Measurements from ENCODE around the gene SLC15A1.

DNA sequence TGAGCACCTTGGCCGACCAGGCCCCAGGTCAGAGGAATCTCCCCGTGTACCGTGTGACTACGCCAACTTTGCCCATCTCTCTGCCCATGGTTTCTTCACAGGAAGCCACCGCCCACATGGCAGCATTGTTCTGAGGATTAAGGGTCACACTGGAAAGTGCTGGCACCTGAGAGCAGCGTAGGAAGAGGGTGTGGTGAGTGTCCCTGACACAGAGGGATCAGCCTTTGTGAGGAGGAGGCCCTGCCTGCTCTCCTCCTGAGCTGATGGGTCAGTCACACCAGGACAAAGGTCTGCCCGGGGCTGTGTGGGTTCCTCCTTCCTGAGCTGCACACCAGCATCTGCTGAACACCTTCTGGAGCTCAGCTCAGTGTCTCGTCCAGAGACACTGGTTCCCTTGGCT is 32.2 kb upstream of the SLC15A1 start:
- TF ChIP-seq, protein P1, sequence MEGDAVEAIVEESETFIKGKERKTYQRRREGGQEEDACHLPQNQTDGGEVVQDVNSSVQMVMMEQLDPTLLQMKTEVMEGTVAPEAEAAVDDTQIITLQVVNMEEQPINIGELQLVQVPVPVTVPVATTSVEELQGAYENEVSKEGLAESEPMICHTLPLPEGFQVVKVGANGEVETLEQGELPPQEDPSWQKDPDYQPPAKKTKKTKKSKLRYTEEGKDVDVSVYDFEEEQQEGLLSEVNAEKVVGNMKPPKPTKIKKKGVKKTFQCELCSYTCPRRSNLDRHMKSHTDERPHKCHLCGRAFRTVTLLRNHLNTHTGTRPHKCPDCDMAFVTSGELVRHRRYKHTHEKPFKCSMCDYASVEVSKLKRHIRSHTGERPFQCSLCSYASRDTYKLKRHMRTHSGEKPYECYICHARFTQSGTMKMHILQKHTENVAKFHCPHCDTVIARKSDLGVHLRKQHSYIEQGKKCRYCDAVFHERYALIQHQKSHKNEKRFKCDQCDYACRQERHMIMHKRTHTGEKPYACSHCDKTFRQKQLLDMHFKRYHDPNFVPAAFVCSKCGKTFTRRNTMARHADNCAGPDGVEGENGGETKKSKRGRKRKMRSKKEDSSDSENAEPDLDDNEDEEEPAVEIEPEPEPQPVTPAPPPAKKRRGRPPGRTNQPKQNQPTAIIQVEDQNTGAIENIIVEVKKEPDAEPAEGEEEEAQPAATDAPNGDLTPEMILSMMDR (IDR thresholded peaks at IDR 0.05; ENCODE audit: insufficient read depth, low read length, poor library complexity, severe bottlenecking), result no peak
- no peak for TF ChIP-seq EZH2phosphoT487 (conservative IDR thresholded peaks at IDR 0.05; ENCODE audit: low read length)
